HuH-7.5 (cell line): ENCODE measurements around the gene NAT14.

Experiments used
- DNase-seq: peaks from one replicate; pipeline ENCODE4 v3.0.0; 2011; ENCODE audit warnings: low spot score

Gene NAT14

DNA sequence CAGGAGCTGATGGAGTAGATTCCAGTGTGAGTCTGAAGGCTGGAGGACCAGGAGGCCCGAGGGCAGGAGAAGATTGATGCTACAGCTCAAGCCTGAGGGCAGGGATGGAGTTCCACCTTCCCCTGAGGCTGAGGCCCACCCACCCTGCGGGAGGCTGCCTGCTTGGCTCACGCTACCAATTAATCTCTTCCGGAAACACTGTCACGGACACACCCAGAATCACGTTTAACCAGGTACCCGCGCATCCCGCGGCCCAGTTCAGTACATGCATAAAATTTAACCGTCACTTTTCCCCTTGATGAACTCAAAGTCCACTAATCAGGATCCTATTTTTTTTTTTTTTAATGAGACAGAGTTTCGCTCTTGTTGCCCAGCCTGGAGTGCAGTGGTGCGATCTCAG, 13.7 kb upstream of the NAT14 start:
- DNase-seq, result no peak

DNA sequence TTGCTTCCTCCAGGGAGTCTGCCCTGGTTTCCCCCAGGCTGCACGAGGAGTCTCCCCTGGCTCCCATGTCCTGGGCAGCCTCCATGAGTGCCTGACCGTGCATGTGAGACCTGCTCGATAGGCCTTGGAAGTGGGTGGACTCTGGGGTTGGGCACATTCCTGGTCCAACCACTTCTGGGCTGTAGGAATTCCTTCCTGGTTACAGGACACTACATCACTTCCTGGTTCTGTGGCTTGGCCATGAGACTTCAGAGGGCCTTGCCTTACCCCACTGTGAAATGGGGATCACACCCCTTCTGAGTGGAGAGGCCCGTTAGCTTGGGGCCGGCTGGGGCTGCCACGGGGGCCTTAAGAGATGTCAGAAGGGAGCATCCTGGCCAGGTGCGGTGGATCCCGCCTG, 12.5 kb upstream of the NAT14 start:
- no peak for DNase-seq

DNA sequence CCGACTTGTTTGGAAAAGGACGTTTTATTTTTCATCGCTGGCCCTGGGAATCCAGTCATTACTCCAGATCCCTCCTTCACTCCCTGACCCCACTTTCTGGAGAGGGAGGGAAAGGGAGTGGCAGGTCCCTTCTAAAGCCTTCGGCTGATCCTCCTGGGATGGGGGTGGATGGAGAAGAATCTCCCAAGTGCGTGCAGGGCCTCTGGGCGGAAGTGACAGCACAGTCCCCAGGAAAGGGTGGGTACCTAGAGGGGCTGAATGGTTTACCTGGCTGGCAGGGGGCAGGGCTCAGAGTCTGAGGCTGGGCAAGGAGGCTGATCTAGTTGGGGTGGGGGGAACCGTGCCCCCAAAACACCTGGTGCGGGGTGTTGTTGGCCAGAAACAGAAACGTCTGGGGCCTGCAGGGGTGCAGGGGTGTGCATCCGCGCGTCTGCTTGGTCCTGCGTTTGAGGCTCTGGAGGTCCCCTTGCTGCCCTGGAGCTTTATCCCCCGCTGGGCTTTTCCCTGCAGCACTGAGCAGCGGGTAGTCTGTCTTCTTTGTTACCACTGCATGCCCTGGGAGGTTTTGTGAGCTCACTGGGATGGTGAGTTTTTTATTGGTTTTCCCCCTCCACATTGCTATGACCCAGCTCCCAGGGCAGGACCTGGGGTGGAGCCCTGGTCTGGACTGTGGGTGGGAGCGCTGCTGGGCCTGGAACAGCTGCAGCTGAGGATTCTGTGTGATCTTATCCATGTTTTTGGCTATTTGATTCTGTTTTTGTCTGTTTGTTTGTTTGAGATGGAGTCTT, 11.6 kb upstream of the NAT14 start:
- no peak for DNase-seq

DNA sequence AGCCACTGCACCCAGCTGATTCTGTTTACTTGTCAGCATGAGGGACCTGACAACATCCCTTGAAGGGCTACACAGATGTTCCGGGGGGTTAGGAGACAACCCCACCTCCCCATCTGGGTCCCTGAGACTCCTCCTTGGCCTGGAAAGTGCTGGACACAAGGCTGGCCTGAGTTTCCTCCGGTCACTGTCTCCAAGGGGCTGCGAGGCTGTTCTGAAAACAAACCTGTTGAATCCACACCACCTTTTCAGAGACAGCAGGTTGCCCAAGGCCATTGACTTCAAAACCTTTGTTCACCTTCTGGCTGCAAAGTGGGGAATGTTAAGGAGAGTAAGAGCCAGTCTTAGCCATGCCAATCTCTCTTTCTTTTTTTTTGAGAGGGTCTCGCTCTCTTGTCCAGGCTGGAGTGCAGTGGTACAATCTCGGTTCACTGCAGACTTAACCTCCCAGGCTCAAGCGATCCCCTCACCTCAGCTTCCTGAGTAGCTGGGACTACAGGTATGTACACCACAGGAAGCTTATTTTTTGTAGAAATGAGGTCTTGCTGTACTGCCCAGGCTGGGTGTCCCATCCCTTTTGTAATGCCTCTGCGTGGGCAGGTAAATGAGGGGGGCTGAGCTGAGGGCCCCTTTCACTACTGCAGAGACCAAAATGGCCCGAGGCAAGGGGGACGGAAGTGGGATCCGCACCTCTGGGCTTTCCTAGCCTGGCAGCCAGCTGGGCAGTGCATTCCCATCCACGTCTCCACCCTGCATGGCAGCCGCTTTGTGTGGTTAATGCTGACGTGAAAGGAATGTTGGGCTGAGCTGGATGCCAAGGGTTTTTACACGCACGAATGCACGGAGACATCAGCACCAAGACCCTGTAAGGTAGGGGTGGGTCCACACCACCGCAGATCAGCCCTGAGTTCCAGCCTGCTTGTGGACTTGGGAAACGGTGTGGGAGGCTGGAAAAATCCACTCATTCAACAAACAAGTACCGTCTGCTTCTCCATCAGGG, 10.4 kb upstream of the NAT14 start:
- DNase-seq, result no peak

DNA sequence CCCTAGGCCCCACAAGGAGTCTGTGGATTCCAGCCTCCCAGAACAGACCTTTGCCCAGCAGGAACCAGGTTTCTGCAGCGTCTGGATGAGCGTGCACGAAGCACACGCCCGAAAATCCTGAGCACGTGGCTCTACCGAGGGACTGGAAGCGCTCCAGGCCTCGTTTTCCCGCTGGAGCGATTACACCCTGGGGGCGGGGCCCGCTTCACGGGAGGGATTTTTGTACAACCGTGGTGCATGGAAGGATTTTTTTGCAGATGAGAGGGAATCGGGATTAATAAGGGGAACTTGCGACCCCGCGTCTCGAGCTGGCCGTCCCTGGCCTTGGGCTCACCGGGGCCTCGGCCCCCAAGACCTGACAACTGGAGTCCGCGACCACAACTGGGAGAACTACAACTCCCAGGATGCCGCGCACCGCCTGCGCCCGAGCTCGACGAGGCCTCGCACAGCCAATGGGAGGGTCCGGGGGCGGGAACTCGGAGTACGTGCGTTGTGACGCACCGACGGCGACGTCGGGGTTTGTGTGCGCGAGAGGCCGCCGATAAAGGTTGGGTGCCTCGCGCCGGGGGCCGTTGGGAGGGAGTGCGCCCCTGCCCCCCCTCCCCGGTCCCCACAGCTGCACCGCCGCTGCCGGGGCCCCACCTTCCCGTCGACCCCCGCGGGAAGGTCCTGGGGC, 8.8 kb upstream of the NAT14 start, which contains the start of gene ZNF628:
Gene ZNF628 (plus strand): TSS at position 518 of the 676 bp plus-strand sequence. CDS start 3,294 bp downstream, outside the sequence.
- DNase-seq, result peak; percentile 100

DNA sequence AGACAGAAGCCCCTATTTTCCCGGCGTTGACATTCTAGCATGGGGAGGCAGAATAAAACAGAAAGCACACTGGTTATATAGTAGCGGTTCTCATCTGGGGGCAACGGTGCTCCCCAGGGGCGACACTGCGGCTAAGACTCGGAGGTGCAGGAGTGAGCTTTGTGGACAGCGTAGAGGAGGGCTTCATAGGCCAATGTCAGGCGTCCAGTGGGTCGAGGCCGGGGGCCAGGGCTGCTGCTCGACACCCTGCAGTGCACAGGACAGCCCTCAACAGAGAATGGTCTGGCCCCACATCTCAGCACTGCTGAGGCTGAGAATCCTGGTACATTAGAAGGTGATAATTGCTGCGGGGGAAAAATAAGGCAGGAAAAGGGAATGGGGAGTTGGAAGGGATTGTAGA, 7.1 kb upstream of the NAT14 start:
- DNase-seq, result no peak

DNA sequence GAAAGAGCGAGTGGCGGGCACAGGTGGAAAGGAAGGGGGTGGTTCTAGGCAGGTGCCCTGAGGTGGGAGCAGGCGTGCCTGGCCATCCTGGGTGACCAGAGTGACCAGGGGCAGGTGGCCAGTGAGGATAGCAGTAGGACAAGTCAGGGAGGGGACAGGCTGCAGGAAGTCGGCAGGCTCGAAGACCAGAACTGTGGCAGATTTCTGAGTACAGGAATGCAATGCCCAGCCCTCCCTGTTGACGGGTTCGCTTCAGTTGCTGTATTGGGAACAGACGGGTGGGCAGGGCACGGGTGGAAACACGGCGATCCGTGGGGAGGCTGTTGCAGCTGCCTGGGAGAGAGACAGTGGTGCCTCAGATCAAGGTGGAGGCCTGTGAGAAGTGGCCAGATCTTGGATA, 6.6 kb upstream of the NAT14 start:
- DNase-seq, result no peak

DNA sequence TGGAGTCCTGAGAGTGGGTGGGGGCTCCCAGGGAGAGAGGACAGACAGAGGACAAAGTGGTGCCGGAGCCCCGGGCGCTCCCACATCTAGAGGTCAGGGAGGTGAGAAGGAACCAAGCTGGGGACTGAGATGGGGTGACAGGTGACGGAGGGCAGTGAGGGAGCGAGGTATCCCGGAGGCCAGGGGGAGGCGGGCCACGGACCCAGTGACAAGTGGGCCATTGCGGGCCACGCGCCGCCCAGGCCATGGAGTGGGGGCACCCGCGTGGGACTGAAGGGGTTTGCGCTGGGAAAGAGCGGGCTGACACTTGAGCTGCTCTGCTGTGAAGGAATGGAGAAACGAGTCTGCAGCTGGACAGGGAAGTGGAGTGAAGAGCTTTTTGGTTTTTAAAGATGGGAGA, 5.9 kb upstream of the NAT14 start:
- DNase-seq, result no peak

DNA sequence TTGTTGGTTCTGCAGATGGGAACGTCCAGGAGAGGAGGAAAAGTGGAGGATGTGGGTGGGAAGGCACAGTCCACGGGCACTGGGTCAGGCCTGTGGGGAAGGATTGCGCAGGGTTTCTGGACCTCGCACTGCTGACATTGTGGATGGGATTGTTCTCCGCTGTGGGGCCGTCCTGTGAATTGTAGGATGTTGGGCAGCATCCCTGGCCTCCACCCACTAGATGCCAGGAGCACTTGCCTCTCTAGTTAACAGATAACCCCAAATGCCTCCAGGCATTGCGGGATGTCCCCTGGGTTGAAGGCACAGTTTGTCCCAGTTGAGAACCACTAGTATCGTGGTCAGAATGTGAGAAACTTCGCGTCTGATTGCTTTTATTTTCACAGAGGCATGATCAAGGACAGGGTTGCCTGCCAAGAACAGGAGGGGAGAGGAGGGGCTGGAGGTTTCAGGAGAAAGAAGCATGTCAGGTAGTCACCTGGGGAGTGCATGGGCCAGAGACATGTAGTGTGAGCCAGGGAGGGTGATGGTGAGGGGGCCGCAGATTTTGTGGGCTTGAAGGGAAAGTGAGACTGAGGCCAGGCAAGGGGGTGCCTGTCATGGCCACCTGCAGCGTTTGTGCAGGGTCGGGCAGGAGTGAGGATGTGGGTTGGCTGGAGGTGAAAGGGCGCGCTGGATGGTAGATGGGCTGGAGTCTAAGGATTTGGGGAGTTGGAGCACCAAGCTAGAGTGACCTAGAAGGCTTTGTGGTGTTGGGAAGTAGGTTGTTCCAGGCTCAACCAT, 5.3 kb upstream of the NAT14 start:
- no peak for DNase-seq

DNA sequence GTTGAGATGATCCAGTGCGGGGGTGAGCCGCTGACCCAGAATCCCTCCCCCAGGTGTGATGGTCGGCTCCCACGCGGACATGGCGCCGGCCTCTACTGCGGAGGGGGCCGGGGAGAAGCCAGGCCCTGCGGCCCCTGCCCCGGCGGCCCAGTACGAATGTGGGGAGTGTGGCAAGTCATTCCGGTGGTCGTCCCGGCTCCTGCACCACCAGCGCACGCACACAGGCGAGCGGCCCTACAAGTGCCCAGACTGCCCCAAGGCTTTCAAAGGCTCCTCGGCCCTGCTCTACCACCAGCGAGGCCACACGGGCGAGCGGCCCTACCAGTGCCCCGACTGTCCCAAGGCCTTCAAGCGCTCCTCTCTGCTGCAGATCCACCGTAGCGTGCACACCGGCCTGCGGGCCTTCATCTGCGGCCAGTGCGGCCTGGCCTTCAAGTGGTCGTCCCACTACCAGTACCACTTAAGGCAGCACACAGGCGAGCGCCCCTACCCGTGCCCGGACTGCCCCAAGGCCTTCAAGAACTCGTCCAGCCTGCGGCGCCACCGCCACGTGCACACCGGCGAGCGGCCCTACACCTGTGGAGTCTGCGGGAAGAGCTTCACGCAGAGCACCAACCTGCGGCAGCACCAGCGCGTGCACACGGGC, 3.7 kb upstream of the NAT14 start:
- no peak for DNase-seq

DNA sequence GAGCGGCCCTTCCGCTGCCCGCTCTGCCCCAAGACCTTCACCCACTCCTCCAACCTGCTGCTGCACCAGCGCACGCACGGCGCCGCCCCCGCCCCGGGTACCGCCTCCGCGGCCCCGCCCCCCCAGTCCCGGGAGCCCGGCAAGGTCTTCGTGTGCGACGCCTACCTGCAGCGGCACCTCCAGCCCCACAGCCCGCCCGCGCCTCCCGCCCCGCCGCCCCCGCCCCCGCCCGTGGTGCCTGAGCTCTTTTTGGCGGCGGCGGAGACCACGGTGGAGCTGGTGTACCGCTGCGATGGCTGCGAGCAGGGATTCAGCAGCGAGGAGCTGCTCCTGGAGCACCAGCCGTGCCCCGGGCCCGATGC, 3.2 kb upstream of the NAT14 start:
- no peak for DNase-seq

DNA sequence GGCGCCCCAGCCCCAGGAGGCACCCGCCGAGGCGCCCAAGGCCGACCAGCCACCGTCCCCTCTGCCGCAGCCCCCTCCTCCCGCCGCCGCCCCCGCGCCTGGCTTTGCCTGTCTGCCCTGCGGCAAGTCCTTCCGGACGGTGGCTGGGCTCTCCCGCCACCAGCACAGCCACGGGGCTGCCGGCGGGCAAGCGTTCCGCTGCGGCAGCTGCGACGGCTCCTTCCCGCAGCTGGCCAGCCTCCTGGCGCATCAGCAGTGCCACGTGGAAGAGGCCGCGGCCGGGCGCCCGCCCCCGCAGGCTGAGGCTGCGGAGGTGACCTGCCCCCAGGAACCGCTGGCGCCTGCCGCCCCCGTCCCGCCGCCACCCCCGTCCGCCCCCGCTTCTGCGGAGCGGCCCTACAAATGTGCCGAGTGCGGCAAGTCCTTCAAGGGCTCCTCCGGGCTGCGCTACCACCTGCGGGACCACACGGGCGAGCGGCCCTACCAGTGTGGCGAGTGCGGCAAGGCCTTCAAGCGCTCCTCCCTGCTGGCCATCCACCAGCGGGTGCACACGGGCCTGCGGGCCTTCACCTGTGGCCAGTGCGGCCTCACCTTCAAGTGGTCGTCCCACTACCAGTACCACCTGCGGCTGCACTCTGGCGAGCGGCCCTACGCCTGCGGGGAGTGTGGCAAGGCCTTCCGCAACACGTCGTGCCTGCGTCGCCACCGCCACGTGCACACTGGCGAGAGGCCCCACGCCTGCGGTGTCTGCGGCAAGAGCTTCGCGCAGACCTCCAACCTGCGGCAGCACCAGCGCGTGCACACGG, 2.6 kb upstream of the NAT14 start:
- no peak for DNase-seq

DNA sequence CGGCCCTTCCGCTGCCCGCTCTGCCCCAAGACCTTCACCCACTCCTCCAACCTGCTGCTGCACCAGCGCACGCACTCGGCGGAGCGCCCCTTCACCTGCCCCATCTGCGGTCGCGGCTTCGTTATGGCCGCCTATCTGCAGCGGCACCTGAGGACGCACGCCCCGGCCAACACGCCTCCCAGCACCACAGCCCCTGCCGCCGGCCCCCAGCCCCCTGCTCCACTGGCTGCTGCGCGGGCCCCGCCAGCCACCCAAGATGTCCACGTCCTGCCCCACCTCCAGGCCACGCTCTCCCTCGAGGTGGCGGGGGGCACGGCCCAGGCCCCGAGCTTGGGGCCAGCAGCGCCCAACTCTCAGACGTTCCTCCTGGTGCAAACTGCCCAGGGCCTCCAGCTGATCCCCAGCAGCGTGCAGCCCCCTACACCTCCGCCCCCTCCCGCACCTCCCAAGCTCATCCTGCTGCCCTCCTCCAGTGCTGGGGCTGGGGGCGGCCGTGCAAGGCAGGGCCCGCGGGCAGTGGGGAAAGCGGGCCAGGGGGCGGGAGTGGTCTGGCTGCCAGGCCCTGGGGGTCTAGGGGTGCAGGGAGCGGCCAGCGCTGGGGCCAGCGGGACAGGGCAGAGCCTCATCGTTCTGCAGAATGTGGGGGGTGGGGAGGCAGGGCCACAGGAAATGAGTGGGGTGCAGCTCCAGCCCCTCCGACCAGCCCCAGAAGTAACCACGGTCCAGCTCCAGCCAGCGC, 1.9 kb upstream of the NAT14 start:
- no peak for DNase-seq

DNA sequence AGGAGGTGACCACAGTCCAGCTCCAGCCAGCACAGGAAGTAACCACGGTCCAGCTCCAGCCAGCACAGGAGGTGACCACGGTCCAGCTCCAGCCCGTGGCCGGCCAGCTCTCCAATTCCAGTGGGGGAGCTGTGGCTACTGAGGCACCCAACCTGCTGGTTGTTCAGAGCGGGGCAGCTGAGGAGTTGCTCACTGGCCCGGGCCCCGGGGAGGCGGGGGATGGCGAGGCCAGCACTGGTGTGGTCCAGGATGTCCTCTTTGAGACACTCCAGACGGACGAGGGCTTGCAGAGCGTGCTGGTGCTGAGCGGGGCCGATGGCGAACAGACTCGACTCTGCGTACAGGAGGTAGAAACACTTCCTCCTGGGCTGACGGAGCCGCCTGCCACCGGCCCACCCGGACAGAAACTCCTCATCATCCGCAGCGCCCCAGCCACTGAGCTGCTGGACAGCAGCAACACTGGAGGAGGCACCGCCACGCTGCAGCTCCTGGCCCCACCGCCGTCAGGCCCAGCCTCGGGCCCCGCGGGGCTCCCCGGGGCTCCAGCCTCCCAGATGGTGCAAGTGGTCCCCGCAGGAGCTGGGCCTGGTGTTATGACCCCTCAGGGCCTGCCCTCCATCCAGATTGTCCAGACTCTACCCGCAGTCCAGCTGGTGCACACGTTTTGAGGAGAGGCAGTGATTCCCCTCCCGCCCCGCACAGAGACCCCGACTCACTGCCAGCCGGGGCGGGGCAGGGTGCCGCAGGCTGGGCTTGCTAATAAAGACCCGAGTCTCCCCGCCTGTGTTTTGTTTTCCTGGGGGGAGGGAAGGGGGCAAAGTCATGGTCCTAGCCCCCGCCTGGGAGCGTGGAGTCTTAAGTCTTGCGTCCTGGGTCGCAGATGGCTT, 1.0 kb upstream of the NAT14 start:
- DNase-seq, result no peak

DNA sequence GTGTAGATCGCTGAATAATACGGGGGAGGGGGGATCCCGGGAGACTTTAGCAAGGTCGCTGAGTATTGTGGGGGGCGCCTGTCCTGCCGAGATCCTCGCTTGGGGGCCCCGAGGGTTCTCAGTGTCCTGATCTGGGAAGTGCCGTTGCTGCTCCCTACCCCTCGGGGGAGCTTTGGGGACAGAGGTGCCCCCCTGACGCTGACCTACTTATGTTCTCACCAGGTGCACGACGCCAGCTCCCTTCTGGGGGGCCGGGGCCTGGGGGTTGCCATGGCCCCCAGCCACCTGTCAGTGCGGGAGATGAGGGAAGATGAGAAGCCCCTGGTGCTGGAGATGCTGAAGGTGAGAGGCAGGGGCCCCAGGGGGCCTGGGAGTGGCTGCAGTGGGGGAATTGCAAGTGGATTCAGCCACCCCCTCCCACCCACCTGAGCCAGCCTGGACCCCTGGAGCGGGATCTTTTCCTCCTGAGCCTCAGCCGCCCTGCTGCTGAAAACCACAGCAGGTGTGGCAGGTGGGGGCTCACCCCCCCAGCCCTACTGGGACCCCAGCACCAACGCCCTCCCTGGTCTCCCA, 537 bp downstream of the NAT14 start:
- DNase-seq, result no peak

DNA sequence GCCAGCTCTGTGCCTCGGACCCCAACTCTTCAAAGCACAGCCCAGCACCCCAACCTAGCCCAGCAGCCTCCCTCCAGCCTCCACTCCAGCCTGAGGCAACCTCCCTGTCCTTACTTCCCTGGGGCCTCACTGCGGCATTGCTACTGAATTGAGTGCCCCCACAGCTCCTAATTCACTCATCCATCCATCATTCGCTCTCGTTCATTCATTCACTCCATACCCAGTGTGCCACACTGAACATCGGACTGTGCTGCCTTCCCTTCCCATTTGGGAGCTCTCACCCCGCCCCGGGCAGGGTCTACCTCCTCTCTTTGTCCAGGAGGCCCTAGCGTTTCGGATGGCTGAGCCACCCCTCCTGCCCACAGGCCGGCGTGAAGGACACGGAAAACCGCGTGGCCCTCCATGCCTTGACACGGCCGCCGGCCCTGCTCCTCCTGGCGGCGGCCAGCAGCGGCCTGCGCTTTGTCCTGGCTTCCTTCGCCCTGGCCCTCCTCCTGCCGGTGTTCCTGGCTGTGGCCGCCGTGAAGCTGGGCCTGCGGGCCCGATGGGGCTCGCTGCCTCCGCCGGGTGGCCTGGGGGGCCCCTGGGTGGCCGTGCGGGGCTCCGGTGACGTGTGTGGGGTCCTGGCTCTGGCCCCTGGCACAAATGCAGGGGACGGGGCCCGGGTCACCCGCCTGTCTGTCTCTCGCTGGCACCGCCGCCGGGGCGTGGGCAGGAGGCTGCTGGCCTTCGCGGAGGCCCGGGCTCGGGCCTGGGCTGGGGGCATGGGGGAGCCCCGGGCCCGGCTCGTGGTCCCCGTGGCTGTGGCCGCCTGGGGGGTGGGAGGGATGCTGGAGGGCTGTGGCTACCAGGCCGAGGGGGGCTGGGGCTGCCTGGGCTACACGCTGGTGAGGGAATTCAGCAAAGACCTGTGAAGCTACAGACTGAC, 1.3 kb downstream of the NAT14 start:
- DNase-seq, result no peak
